Lung (tissue), 12 donors: ENCODE measurements around the gene TOM1. TPM values are rescaled to one million over a fixed set of nuclear protein-coding genes. Genes with fewer than 3 reads are reported as not detected.

Experiments used
- ATAC-seq: fragments of 200-7000 bp; cut with Tn5 transposase; one replicate; pipeline ENCODE4 v1.9.1; 2020; ENCODE audit warnings: moderate number of reproducible peaks; ENCODE audit not compliant: insufficient read depth, low FRiP score
- DNase-seq, 3 donors: peaks; one replicate each; pipeline ENCODE4 v3.0.0-alpha.2; 2013 to 2017
- H3K27ac ChIP-seq, 2 donors: one replicate each; pipeline ENCODE4 v1.5.1; 2013; ENCODE audit warnings: mild to moderate bottlenecking in 2 of 2, moderate library complexity in 2 of 2, control low read depth in 1 of 2, inconsistent platforms in 1 of 2, low read depth in 1 of 2, low read length in 1 of 2
- H3K27me3 ChIP-seq, 3 donors: one replicate each; pipeline ENCODE4 v1.5.1; 2013; ENCODE audit warnings: low read length in 2 of 3; ENCODE audit not compliant: control insufficient read depth in 3 of 3, insufficient read depth in 3 of 3
- H3K36me3 ChIP-seq, 4 donors: one replicate each; pipeline ENCODE4 v1.5.1; 2013; ENCODE audit warnings: low read length in 4 of 4, mild to moderate bottlenecking in 1 of 4, moderate library complexity in 1 of 4; ENCODE audit not compliant: control insufficient read depth in 4 of 4, insufficient read depth in 4 of 4
- H3K4me1 ChIP-seq, 5 donors: one replicate each; pipeline ENCODE4 v1.5.1; 2013; ENCODE audit warnings: low read length in 5 of 5, mild to moderate bottlenecking in 2 of 5, moderate library complexity in 1 of 5; ENCODE audit not compliant: control insufficient read depth in 5 of 5, insufficient read depth in 5 of 5
- H3K4me3 ChIP-seq: one replicate; pipeline ENCODE4 v1.5.1; 2013; ENCODE audit warnings: mild to moderate bottlenecking, control low read depth, moderate library complexity
- H3K9ac ChIP-seq, 2 donors: one replicate each; pipeline ENCODE4 v1.5.1; 2013; ENCODE audit warnings: low read length in 2 of 2, control low read depth in 1 of 2; ENCODE audit not compliant: insufficient read depth in 1 of 2
- H3K9me3 ChIP-seq, 4 donors: one replicate each; pipeline ENCODE4 v1.5.1; 2013; ENCODE audit warnings: low read length in 3 of 4, mild to moderate bottlenecking in 1 of 4, moderate library complexity in 1 of 4; ENCODE audit not compliant: control insufficient read depth in 4 of 4, insufficient read depth in 3 of 4
- WGBS, 2 donors: extraction: QIAGEN DNeasy Blood & Tissue Kit; methylation state at CpG; one replicate each; pipeline ENCODE4 v1.1.7; 2013; 5-methylcytosine and 5-hydroxymethylcytosine counted together
- polyA plus RNA-seq, 2 donors: library from polyadenylated mRNA; stranded (reverse); fragments of 200-250 nt; gene quantifications; one replicate each; pipeline ENCODE4 v1.2.1, GENCODE V29; 2013
- total RNA-seq, 2 donors: library from RNA; depleted of rRNA in 1 of 2; stranded (reverse); fragments of >200 nt in 1 of 2; gene quantifications; one replicate each; pipeline ENCODE4 v1.2.1, GENCODE V29; 2014 to 2021
- TF ChIP-seq, protein P1 (sequence below): IDR thresholded peaks from 2 replicates; pipeline ENCODE4 v1.5.1; 2012; ENCODE audit warnings: mild to moderate bottlenecking; ENCODE audit errors: control extremely low read depth, extremely low read depth
- donor health status: control.
- donor health status: control.
- donor health status: Bipolar disorder and iron deficiency.
- donor health status: healthy.
- donor health status: DM: yes; HTN: yes; CAD: no.

TOM1 gene
- total and polyA plus RNA-seq, 4 donors = 53.4 to 131 (median 72.6) TPM

- DNase-seq = no peak
- 90 to 93% methylated on average over 6 of the region's 6 CpGs for WGBS, 2 donors
- no peak for ATAC-seq
These were observed 32.6 kb downstream of the TOM1 start for GRCh38 chr22:35332278-35332677.

GRCh38 chr22:35333220-35333619 lies 33.5 kb downstream of the TOM1 start:
- Histone ChIP-seq H3K27ac (no peak overlapping the region), H3K36me3 (peaks cover 7 to 62% (median 36%) of the 10 kb centered on the region in 4 donors), H3K4me3 (no peak overlapping the region), H3K27me3 (no peaks in the 10 kb centered on the region), H3K9me3 (peaks cover 0 to 2% (median 0%) of the 10 kb centered on the region in 4 donors), H3K4me1 (peaks cover 0 to 5% (median 0%) of the 10 kb centered on the region in 5 donors), H3K9ac (no peak overlapping the region)
- 93 to 97% methylated on average over 7 of the region's 7 CpGs for WGBS, 2 donors
- TF ChIP-seq, protein P1, sequence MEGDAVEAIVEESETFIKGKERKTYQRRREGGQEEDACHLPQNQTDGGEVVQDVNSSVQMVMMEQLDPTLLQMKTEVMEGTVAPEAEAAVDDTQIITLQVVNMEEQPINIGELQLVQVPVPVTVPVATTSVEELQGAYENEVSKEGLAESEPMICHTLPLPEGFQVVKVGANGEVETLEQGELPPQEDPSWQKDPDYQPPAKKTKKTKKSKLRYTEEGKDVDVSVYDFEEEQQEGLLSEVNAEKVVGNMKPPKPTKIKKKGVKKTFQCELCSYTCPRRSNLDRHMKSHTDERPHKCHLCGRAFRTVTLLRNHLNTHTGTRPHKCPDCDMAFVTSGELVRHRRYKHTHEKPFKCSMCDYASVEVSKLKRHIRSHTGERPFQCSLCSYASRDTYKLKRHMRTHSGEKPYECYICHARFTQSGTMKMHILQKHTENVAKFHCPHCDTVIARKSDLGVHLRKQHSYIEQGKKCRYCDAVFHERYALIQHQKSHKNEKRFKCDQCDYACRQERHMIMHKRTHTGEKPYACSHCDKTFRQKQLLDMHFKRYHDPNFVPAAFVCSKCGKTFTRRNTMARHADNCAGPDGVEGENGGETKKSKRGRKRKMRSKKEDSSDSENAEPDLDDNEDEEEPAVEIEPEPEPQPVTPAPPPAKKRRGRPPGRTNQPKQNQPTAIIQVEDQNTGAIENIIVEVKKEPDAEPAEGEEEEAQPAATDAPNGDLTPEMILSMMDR = no peak
- DNase-seq (no peak), ATAC-seq (no peak)

More at GRCh38 chr22:35332278-35332677, 32.6 kb downstream of the TOM1 start:
- Histone ChIP-seq H3K9me3 (peaks cover 0 to 2% (median 0%) of the 10 kb centered on the region in 4 donors), H3K27ac (no peak overlapping the region), H3K36me3 (peaks cover 16 to 64% (median 41%) of the 10 kb centered on the region in 4 donors), H3K4me3 (no peak overlapping the region), H3K4me1 (peaks cover 0 to 5% (median 0%) of the 10 kb centered on the region in 5 donors), H3K9ac (no peak overlapping the region), H3K27me3 (no peaks in the 10 kb centered on the region)
- TF ChIP-seq, protein P1 = no peak

DNA sequence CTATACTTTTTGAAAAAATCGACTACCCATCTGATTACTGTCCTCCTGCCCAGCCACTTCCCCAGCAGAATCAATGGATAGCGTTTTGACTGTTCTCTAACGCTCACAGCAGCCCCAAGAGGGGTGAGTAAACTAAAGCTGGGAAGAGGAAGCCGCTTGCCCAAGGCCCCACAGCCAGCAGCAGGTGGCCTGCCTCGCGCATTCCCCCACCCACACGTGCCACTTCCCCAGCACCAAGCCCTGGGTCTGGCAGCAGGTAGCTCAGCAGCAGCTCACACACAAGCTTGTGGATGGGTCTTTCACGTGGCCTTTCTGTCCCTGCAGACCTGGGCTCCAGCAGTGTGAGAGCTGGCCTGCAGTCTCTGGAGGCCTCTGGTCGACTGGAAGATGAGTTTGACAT lies 34.3 kb downstream of the TOM1 start:
- no peak overlapping the region for H3K9ac ChIP-seq
- no peak overlapping the region for H3K27ac ChIP-seq
- peaks cover 2 to 64% (median 38%) of the 10 kb centered on the region in 4 donors for H3K36me3 ChIP-seq
- H3K27me3 ChIP-seq = no peaks in the 10 kb centered on the region
- peaks cover 0 to 2% (median 0%) of the 10 kb centered on the region in 4 donors for H3K9me3 ChIP-seq
- 29 to 63% methylated on average over 9 of the region's 9 CpGs for WGBS, 2 donors
- ATAC-seq (no peak), DNase-seq (no peak)
- H3K4me1 ChIP-seq = peaks cover 0 to 5% (median 0%) of the 10 kb centered on the region in 5 donors
- TF ChIP-seq, protein P1 = no peak
- H3K4me3 ChIP-seq = no peak overlapping the region

GRCh38 chr22:35335468-35335867 lies 35.8 kb downstream of the TOM1 start:
- Histone ChIP-seq H3K9ac (no peak overlapping the region), H3K4me1 (peaks cover 0 to 1% (median 0%) of the 10 kb centered on the region in 5 donors), H3K4me3 (no peak overlapping the region), H3K27me3 (no peaks in the 10 kb centered on the region), H3K9me3 (no peaks in the 10 kb centered on the region), H3K36me3 (peaks cover 2 to 67% (median 33%) of the 10 kb centered on the region in 4 donors), H3K27ac (no peak overlapping the region)
- DNase-seq (no peak), ATAC-seq (no peak)
- TF ChIP-seq, protein P1 = no peak
- WGBS, 2 donors = 83 to 85% methylated on average over 7 of the region's 7 CpGs
